Bronchial epithelial cell (primary cell): Measurements from ENCODE around the gene ASPSCR1. TPM values are rescaled to one million over a fixed set of nuclear protein-coding genes. Genes with fewer than 3 reads are reported as not detected.

ENCODE experiments used
- DNase-seq: peaks from one replicate; pipeline ENCODE4 v3.0.0-alpha.2; 2010; ENCODE audit warnings: low read depth
- FAIRE-seq: peaks from 2 replicates; lab custom pipeline; 2011; peaks lifted over from hg19 to GRCh38; lab: Jason Lieb, UNC
- H3K27me3 ChIP-seq: 2 replicates; pipeline ENCODE4 v1.5.1; 2011; ENCODE audit warnings: low read length; ENCODE audit not compliant: control insufficient read depth, insufficient read depth
- H3K36me3 ChIP-seq: 2 replicates; pipeline ENCODE4 v1.5.1; 2011; ENCODE audit warnings: low read length; ENCODE audit not compliant: control insufficient read depth, insufficient read depth
- H3K4me3 ChIP-seq: 2 replicates; pipeline ENCODE4 v1.5.1; 2011; ENCODE audit warnings: mild to moderate bottlenecking, low read depth, low read length, control low read depth
- total RNA-seq: library from RNA; depleted of rRNA; stranded (reverse); fragments of >200 nt; gene quantifications from 2 replicates; pipeline ENCODE4 v1.2.1, GENCODE V29; 2014
- TF ChIP-seq, protein P1 (sequence below): IDR thresholded peaks from 2 replicates; pipeline ENCODE4 v1.5.1; 2011; ENCODE audit warnings: mild to moderate bottlenecking, moderate library complexity, low read length, control low read depth, inconsistent platforms; ENCODE audit not compliant: insufficient read depth, severe bottlenecking

Gene ASPSCR1
- total RNA-seq, 1 donor from 2014 or later: 22.6 TPM

- Histone ChIP-seq H3K4me3 (no peak overlapping the region), H3K27me3 (no peaks in the 10 kb centered on the region), H3K36me3 (peaks cover 6% of the 10 kb centered on the region)
- no peak for FAIRE-seq
- TF ChIP-seq, protein P1, sequence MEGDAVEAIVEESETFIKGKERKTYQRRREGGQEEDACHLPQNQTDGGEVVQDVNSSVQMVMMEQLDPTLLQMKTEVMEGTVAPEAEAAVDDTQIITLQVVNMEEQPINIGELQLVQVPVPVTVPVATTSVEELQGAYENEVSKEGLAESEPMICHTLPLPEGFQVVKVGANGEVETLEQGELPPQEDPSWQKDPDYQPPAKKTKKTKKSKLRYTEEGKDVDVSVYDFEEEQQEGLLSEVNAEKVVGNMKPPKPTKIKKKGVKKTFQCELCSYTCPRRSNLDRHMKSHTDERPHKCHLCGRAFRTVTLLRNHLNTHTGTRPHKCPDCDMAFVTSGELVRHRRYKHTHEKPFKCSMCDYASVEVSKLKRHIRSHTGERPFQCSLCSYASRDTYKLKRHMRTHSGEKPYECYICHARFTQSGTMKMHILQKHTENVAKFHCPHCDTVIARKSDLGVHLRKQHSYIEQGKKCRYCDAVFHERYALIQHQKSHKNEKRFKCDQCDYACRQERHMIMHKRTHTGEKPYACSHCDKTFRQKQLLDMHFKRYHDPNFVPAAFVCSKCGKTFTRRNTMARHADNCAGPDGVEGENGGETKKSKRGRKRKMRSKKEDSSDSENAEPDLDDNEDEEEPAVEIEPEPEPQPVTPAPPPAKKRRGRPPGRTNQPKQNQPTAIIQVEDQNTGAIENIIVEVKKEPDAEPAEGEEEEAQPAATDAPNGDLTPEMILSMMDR: no peak
- no peak for DNase-seq
These were observed 6.4 kb downstream of the ASPSCR1 start for GRCh38 chr17:81983639-81984373.

DNA sequence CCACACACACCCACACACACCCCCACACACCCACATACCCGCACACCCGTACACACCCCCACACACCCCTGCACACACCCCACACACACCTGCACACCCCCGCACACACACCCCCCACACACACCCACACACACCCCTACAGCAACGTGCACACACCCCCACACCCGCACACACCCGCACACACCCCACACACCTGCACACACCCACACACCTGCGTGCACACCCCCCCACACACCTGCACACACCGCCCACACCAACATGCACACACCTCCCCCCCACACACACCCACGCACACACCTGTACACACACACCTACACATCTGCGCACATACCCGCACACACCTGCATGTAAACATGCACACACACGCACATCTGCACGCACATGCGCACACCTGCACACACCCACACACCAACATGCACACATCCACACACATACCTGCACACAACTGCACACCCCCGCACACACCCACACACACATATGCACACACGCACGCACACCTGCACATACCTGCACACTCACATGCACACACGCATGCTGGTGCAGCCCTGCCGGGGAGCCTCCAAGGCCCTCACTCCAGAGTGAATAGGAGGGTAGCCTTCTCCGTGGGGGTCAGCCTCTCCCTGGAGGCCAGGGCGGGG lies 7.5 kb downstream of the ASPSCR1 start:
- Histone ChIP-seq H3K36me3 (peaks cover 6% of the 10 kb centered on the region), H3K27me3 (no peaks in the 10 kb centered on the region), H3K4me3 (no peak overlapping the region)
- TF ChIP-seq, protein P1: no peak
- DNase-seq: no peak
- FAIRE-seq: peak; percentile 75

DNA sequence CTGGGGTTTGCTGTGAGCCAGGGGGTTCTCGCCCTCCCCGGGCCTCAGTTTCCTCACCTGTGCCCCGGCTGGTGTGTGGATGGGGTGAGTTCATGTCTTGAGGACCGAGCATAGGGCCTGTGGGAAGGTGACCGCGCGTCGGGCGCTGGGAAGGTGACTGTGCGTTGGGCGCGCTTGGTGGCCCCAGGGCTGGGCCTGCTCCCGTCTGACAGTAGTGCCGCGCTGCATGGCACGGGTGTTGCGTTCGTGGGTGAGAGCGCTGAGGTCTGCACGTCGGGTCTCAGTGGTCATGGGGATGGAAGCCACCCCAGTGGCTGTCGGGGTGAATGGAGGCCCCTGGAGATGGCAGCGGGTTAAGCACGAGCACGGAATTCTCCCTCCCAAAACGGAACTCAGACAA lies 9.2 kb downstream of the ASPSCR1 start:
- TF ChIP-seq, protein P1: no peak
- Histone ChIP-seq H3K27me3 (no peaks in the 10 kb centered on the region), H3K4me3 (no peak overlapping the region), H3K36me3 (peaks cover 6% of the 10 kb centered on the region)
- DNase-seq: no peak
- FAIRE-seq: no peak

- no peak for FAIRE-seq
- no peak for DNase-seq
- Histone ChIP-seq H3K27me3 (no peaks in the 10 kb centered on the region), H3K4me3 (no peak overlapping the region), H3K36me3 (peaks cover 6% of the 10 kb centered on the region)
- TF ChIP-seq, protein P1: no peak
These were observed 9.8 kb downstream of the ASPSCR1 start for GRCh38 chr17:81987161-81987770.

- FAIRE-seq (no peak), DNase-seq (no peak)
- Histone ChIP-seq H3K36me3 (peaks cover 3% of the 10 kb centered on the region), H3K27me3 (no peaks in the 10 kb centered on the region), H3K4me3 (no peak overlapping the region)
- TF ChIP-seq, protein P1: no peak
These were observed 13.6 kb downstream of the ASPSCR1 start for GRCh38 chr17:81990836-81991683.
